ENCODE measurements around the gene IL1R2. TPM values are rescaled to one million over a fixed set of nuclear protein-coding genes. Genes with fewer than 3 reads are reported as not detected.

IL1R2 gene
- total and polyA plus RNA-seq, 2 of the 13 experiments (the other 11 are each of a cell fraction or from before 2014, with no cell fraction given) = 3.6 to 7.3 TPM

GRCh38 chr2:102030855-102031527 is 39.2 kb downstream of the IL1R2 start (continued):
- peak; percentile 44 for TF ChIP-seq TGIF2 (CRISPR knock-in tag; IDR thresholded peaks at IDR 0.05)
- TF ChIP-seq HNRNPK (IDR thresholded peaks at IDR 0.05; ENCODE audit: low read depth, low read length, poor library complexity, severe bottlenecking) = no peak
- TF ChIP-seq SMARCC2 (IDR thresholded peaks at IDR 0.05) = no peak
- TF ChIP-seq AFF4 (CRISPR knock-in tag; IDR thresholded peaks at IDR 0.05) = peak; percentile 70; the same call in 1 of the 2 replicates
- no peak for TF ChIP-seq ZNF619 (CRISPR knock-in tag; IDR thresholded peaks at IDR 0.05)
- TF ChIP-seq, protein P1, sequence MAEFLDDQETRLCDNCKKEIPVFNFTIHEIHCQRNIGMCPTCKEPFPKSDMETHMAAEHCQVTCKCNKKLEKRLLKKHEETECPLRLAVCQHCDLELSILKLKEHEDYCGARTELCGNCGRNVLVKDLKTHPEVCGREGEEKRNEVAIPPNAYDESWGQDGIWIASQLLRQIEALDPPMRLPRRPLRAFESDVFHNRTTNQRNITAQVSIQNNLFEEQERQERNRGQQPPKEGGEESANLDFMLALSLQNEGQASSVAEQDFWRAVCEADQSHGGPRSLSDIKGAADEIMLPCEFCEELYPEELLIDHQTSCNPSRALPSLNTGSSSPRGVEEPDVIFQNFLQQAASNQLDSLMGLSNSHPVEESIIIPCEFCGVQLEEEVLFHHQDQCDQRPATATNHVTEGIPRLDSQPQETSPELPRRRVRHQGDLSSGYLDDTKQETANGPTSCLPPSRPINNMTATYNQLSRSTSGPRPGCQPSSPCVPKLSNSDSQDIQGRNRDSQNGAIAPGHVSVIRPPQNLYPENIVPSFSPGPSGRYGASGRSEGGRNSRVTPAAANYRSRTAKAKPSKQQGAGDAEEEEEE (CRISPR knock-in tag; IDR thresholded peaks at IDR 0.05; ENCODE audit: borderline replicate concordance) = no peak; the same call in 1 of the 2 replicates
- TF ChIP-seq SMAD9 (CRISPR knock-in tag; IDR thresholded peaks at IDR 0.05) = no peak
- no peak for TF ChIP-seq IRF9 (CRISPR knock-in tag; IDR thresholded peaks at IDR 0.05; ENCODE audit: borderline replicate concordance)
- no peak for TF ChIP-seq ZNF530 (CRISPR knock-in tag; IDR thresholded peaks at IDR 0.05; ENCODE audit: low read depth)
- TF ChIP-seq ZNF143 (CRISPR knock-in tag; IDR thresholded peaks at IDR 0.05) = 0 out of 2 replicates have a peak, but pooled peaks have one; percentile 52
- peak; percentile 96 for TF ChIP-seq DPF2 (CRISPR knock-in tag; IDR thresholded peaks at IDR 0.05; ENCODE audit: borderline replicate concordance, low read depth)
- TF ChIP-seq, protein P2, sequence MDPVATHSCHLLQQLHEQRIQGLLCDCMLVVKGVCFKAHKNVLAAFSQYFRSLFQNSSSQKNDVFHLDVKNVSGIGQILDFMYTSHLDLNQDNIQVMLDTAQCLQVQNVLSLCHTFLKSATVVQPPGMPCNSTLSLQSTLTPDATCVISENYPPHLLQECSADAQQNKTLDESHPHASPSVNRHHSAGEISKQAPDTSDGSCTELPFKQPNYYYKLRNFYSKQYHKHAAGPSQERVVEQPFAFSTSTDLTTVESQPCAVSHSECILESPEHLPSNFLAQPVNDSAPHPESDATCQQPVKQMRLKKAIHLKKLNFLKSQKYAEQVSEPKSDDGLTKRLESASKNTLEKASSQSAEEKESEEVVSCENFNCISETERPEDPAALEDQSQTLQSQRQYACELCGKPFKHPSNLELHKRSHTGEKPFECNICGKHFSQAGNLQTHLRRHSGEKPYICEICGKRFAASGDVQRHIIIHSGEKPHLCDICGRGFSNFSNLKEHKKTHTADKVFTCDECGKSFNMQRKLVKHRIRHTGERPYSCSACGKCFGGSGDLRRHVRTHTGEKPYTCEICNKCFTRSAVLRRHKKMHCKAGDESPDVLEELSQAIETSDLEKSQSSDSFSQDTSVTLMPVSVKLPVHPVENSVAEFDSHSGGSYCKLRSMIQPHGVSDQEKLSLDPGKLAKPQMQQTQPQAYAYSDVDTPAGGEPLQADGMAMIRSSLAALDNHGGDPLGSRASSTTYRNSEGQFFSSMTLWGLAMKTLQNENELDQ (CRISPR knock-in tag; IDR thresholded peaks at IDR 0.05; ENCODE audit: borderline replicate concordance) = no peak
- TF ChIP-seq ZFP82 (CRISPR knock-in tag; IDR thresholded peaks at IDR 0.05; ENCODE audit: borderline replicate concordance) = no peak; the same call in 1 of the 2 replicates
- TF ChIP-seq GATA4 (IDR thresholded peaks at IDR 0.05; ENCODE audit: borderline replicate concordance, low read depth) = peak; percentile 97
- no peak for TF ChIP-seq TRIM22 (IDR thresholded peaks at IDR 0.05)
- TF ChIP-seq NR3C1 (CRISPR knock-in tag; IDR thresholded peaks at IDR 0.05) = no peak
- no peak for TF ChIP-seq ZNF510 (CRISPR knock-in tag; IDR thresholded peaks at IDR 0.05; ENCODE audit: low read depth)
- TF ChIP-seq ZNF878 (CRISPR knock-in tag; IDR thresholded peaks at IDR 0.05) = peak; percentile 93; the same call in 1 of the 2 replicates
